H9 (cell line): ENCODE results near the gene ACP3. TPM values are rescaled to one million over a fixed set of nuclear protein-coding genes. Genes with fewer than 3 reads are reported as not detected.

Source experiments
- DNase-seq: peaks from one replicate; pipeline ENCODE4 v3.0.0-alpha.2; 2017
- H2AFZ ChIP-seq: one replicate; pipeline ENCODE4 v1.6.1; 2013; ENCODE audit warnings: mild to moderate bottlenecking, low read length, control low read depth, moderate library complexity
- H2AK5ac ChIP-seq: 2 replicates; pipeline ENCODE4 v1.6.1; 2013; ENCODE audit warnings: low read length, control low read depth, mixed read lengths; ENCODE audit not compliant: insufficient read length
- H2BK120ac ChIP-seq: one replicate; pipeline ENCODE4 v1.6.1; 2013; ENCODE audit warnings: low read depth, mild to moderate bottlenecking, low read length, control low read depth, inconsistent platforms; ENCODE audit not compliant: poor library complexity, severe bottlenecking
- H2BK12ac ChIP-seq: 2 replicates; pipeline ENCODE4 v1.6.1; 2013; ENCODE audit warnings: low read length, control low read depth, mixed read lengths, low read depth; ENCODE audit not compliant: insufficient read length
- H2BK15ac ChIP-seq: 2 replicates; pipeline ENCODE4 v1.6.1; 2013; ENCODE audit warnings: low read depth, low read length, control low read depth
- H2BK20ac ChIP-seq: one replicate; pipeline ENCODE4 v1.6.1; 2013; ENCODE audit warnings: low read depth, mild to moderate bottlenecking, low read length, control low read depth, inconsistent platforms; ENCODE audit not compliant: poor library complexity, severe bottlenecking
- H2BK5ac ChIP-seq: 2 replicates; pipeline ENCODE4 v1.6.1; 2013; ENCODE audit warnings: low read length, control low read depth, mixed read lengths; ENCODE audit not compliant: insufficient read length
- H3K14ac ChIP-seq: 2 replicates; pipeline ENCODE4 v1.6.1; 2013; ENCODE audit warnings: low read length, control low read depth; ENCODE audit not compliant: insufficient read depth
- H3K18ac ChIP-seq: 2 replicates; pipeline ENCODE4 v1.6.1; 2013; ENCODE audit warnings: low read depth, mild to moderate bottlenecking, mixed read lengths, low read length, control low read depth; ENCODE audit not compliant: insufficient read length
- H3K23ac ChIP-seq: 2 replicates; pipeline ENCODE4 v1.6.1; 2013; ENCODE audit warnings: low read length, control low read depth, mixed read lengths, low read depth; ENCODE audit not compliant: insufficient read length
- H3K23me2 ChIP-seq: 2 replicates; pipeline ENCODE4 v1.6.1; 2013; ENCODE audit warnings: low read depth, mild to moderate bottlenecking, mixed read lengths, low read length, control low read depth; ENCODE audit not compliant: insufficient read length, poor library complexity, severe bottlenecking
- H3K27ac ChIP-seq: 2 replicates; pipeline ENCODE4 v1.5.1; 2013; ENCODE audit warnings: low read length, control low read depth, mixed read lengths, low read depth; ENCODE audit not compliant: insufficient read length
- H3K27me3 ChIP-seq: 2 replicates; pipeline ENCODE4 v1.6.1; 2013; ENCODE audit warnings: low read length, control low read depth, inconsistent platforms; ENCODE audit not compliant: insufficient read depth
- H3K4ac ChIP-seq: 2 replicates; pipeline ENCODE4 v1.6.1; 2013; ENCODE audit warnings: low read depth, mild to moderate bottlenecking, control low read depth, inconsistent platforms, low read length, moderate library complexity
- H3K4me1 ChIP-seq: 2 replicates; pipeline ENCODE4 v1.6.1; 2013; ENCODE audit warnings: low read length, control low read depth, inconsistent platforms; ENCODE audit not compliant: insufficient read depth
- H3K4me2 ChIP-seq: 2 replicates; pipeline ENCODE4 v1.6.1; 2013; ENCODE audit warnings: low read length, control low read depth, mixed read lengths; ENCODE audit not compliant: insufficient read length, insufficient read depth
- H3K56ac ChIP-seq: 2 replicates; pipeline ENCODE4 v1.6.1; 2013; ENCODE audit warnings: low read depth, mild to moderate bottlenecking, mixed read lengths, low read length, control low read depth; ENCODE audit not compliant: insufficient read length
- H3K79me1 ChIP-seq: 2 replicates; pipeline ENCODE4 v1.6.1; 2013; ENCODE audit warnings: low read depth, mild to moderate bottlenecking, moderate library complexity, low read length, control low read depth, inconsistent platforms; ENCODE audit not compliant: insufficient read depth, poor library complexity, severe bottlenecking
- H3K79me2 ChIP-seq: 2 replicates; pipeline ENCODE4 v1.6.1; 2013; ENCODE audit warnings: low read length, control low read depth, inconsistent platforms; ENCODE audit not compliant: insufficient read depth
- H3K9ac ChIP-seq: 2 replicates; pipeline ENCODE4 v1.6.1; 2013; ENCODE audit warnings: low read length, control low read depth, mixed read lengths; ENCODE audit not compliant: insufficient read length; ENCODE audit errors: extremely low read depth
- H3K9me3 ChIP-seq: one replicate; pipeline ENCODE4 v1.6.1; 2013; ENCODE audit warnings: low read depth, low read length, inconsistent platforms; ENCODE audit not compliant: control insufficient read depth
- H3T11ph ChIP-seq: one replicate; pipeline ENCODE4 v1.6.1; 2013; ENCODE audit warnings: mild to moderate bottlenecking, low read length, control low read depth, inconsistent platforms
- H4K20me1 ChIP-seq: one replicate; pipeline ENCODE4 v1.6.1; 2013; ENCODE audit not compliant: control insufficient read depth, insufficient read length, insufficient read depth
- H4K5ac ChIP-seq: 2 replicates; pipeline ENCODE4 v1.6.1; 2013; ENCODE audit warnings: low read depth, mild to moderate bottlenecking, mixed read lengths, low read length, control low read depth; ENCODE audit not compliant: insufficient read length
- H4K8ac ChIP-seq: replicated peaks from 2 replicates; pipeline ENCODE4 v1.6.1; 2013; ENCODE audit warnings: low read length, control low read depth, mixed read lengths, low read depth; ENCODE audit not compliant: insufficient read length
- H4K91ac ChIP-seq: 2 replicates; pipeline ENCODE4 v1.6.1; 2013; ENCODE audit warnings: low read depth, mild to moderate bottlenecking, moderate library complexity, mixed read lengths, low read length, control low read depth; ENCODE audit not compliant: insufficient read length
- H3K27ac Mint-ChIP-seq, 3 experiments: 2 replicates in 2 of 3; 3 replicates in 1 of 3; pipeline ENCODE4 v1.8.0; 2020 to 2021; ENCODE audit warnings: mixed read lengths in 3 of 3, mild to moderate bottlenecking in 1 of 3, moderate library complexity in 1 of 3
- H3K27me3 Mint-ChIP-seq: 2 replicates; pipeline ENCODE4 v1.8.0; 2021; ENCODE audit warnings: low read depth, mild to moderate bottlenecking, moderate library complexity, mixed read lengths
- H3K36me3 Mint-ChIP-seq, 3 experiments: 2 replicates in 2 of 3; 3 replicates in 1 of 3; pipeline ENCODE4 v1.8.0; 2020 to 2021; ENCODE audit warnings: low read depth in 3 of 3, mixed read lengths in 3 of 3; ENCODE audit not compliant: insufficient read depth in 1 of 3
- H3K4me1 Mint-ChIP-seq, 2 experiments: 2 replicates each; pipeline ENCODE4 v1.8.0; 2020; ENCODE audit warnings: mixed read lengths in 2 of 2
- H3K4me3 Mint-ChIP-seq, 2 experiments: 2 replicates in 1 of 2; 3 replicates in 1 of 2; pipeline ENCODE4 v1.8.0; 2020 to 2021; ENCODE audit warnings: mild to moderate bottlenecking in 2 of 2, mixed read lengths in 2 of 2, moderate library complexity in 1 of 2
- H3K9me3 Mint-ChIP-seq, 2 experiments: 2 replicates in 1 of 2; 3 replicates in 1 of 2; pipeline ENCODE4 v1.8.0; 2020; ENCODE audit warnings: mild to moderate bottlenecking in 2 of 2, mixed read lengths in 2 of 2, moderate library complexity in 1 of 2
- CTCF ChIP-seq: fragments of 200-600 bp; sonication (generic); conservative IDR thresholded peaks from 3 replicates; pipeline ENCODE4 v1.8.0; 2021; ENCODE audit warnings: antibody characterized with exemption, mild to moderate bottlenecking
- WGBS: extraction: QIAGEN DNeasy Blood & Tissue Kit; methylation state at CpG from one replicate; pipeline ENCODE4 v1.1.7; 2013; ENCODE audit warnings: missing lambda C conversion rate, low lambda C conversion rate, mixed read lengths; ENCODE audit not compliant: insufficient read length; ENCODE audit errors: extremely low coverage; 5-methylcytosine and 5-hydroxymethylcytosine counted together
- total RNA-seq: library from RNA; stranded (reverse); gene quantifications from 2 replicates; pipeline ENCODE4 v1.2.1, GENCODE V29; 2021

The ACP3 gene
- total RNA-seq, 1 experiment from 2014 or later = 0.17 TPM

GRCh38 chr3:132406587-132406986, 89.4 kb downstream of the ACP3 start:
- Histone ChIP-seq H2AFZ (no peak overlapping the region), H3K4me1 (no peaks in the 10 kb centered on the region), H2BK120ac (no peak overlapping the region), H4K20me1 (no peaks in the 10 kb centered on the region), H3K79me2 (no peaks in the 10 kb centered on the region), H3K23me2 (no peaks in the 10 kb centered on the region), H2BK20ac (no peak overlapping the region), H2BK5ac (no peak overlapping the region), H2BK15ac (no peak overlapping the region), H4K8ac (no peak overlapping the region), H3K9ac (no peak overlapping the region), H3K9me3 (no peaks in the 10 kb centered on the region), H3K4me2 (no peak overlapping the region), H2AK5ac (no peak overlapping the region), H3K14ac (no peak overlapping the region), H3T11ph (no peak overlapping the region), H3K79me1 (no peaks in the 10 kb centered on the region), H3K27ac (no peak overlapping the region), H4K91ac (no peak overlapping the region), H3K18ac (no peak overlapping the region), H2BK12ac (no peak overlapping the region), H3K27me3 (no peaks in the 10 kb centered on the region), H3K56ac (no peak overlapping the region), H4K5ac (no peak overlapping the region), H3K4ac (no peak overlapping the region), H3K23ac (no peak overlapping the region)
- no peak for DNase-seq
- no peak for TF ChIP-seq CTCF
- no peak overlapping the region for H3K4me3 Mint-ChIP-seq
- no CpG with 5 or more reads among the region's 2 CpGs for WGBS
- no peak overlapping the region for H3K27ac Mint-ChIP-seq
- no peaks in the 10 kb centered on the region for H3K9me3 Mint-ChIP-seq
- H3K4me1 Mint-ChIP-seq = no peaks in the 10 kb centered on the region
- H3K36me3 Mint-ChIP-seq = no peaks in the 10 kb centered on the region
- H3K27me3 Mint-ChIP-seq = no peaks in the 10 kb centered on the region
